ENCODE measurements around the gene KRTAP2-3. TPM values are rescaled to one million over a fixed set of nuclear protein-coding genes. Genes with fewer than 3 reads are reported as not detected.
"Not testable (repeated sequence)": the region's sequence is repeated elsewhere in the genome, so short reads cannot be mapped to it uniquely, and the experiment has no call there.

The KRTAP2-3 gene
- polyA plus RNA-seq, 2 donors: 0.10 TPM; not detected in 1

DNA sequence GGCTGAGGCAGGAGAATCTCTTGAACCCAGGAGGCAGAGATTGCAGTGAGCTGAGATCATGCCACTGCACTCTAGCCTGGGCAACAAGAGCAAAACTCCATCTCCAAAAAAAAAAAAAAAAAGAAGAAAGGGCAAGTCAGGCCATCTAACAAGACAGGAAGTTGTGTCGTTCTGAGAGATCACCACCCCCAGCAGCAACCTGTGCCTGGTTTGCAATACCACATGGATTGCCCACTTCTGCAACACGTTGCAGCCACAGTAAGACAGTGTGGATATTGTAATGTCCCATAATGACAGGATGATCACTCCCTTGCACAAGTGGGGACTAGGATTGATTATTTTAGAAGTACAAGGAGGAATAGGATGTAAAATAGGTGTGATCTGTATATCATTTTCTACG is 9.1 kb upstream of the KRTAP2-3 start:
- H3K36me3 ChIP-seq (ENCODE audit: control insufficient read depth in 2 of 2, insufficient read depth in 2 of 2, low read length in 1 of 2): no peaks in the 10 kb centered on the region
- H3K9me3 ChIP-seq (ENCODE audit: control insufficient read depth in 2 of 2, insufficient read depth in 1 of 2, low read depth in 1 of 2, low read length in 1 of 2): no peaks in the 10 kb centered on the region
- no peak overlapping the region for H3K4me3 ChIP-seq (ENCODE audit: low read depth in 1 of 2, low read length in 2 of 2)
- H3K27ac ChIP-seq (ENCODE audit: low read depth in 2 of 2, low read length in 1 of 2): no peak overlapping the region
- peaks cover 0 to 2% of the 10 kb centered on the region in 2 donors for H3K4me1 ChIP-seq (ENCODE audit: control insufficient read depth in 2 of 2, insufficient read depth in 2 of 2, low read length in 1 of 2)
- WGBS, 2 donors: 82 to 86% methylated on average over 3 of the region's 3 CpGs
- H3K27me3 ChIP-seq (ENCODE audit: control insufficient read depth in 1 of 2, insufficient read depth in 2 of 2, low read length in 2 of 2): no peaks in the 10 kb centered on the region

DNA sequence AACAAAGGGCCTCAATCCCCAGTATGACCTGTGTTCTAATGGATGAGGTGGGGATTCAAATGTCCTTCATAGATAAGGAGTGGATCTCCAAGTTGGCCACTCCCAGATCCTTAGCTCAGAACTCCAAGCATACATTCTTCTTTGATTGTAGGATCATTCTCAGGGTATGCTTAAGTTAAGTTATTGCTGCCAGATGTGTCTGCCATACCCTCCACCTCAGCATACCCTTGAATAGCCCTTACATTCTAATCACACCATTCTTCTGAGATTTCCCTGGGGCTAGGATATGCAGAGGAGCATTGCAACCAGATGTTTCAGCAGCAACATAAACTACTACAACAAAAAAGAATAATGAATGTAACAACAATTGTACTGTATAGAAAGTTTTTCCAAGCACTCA is 7.4 kb upstream of the KRTAP2-3 start:
- Histone ChIP-seq H3K4me1 (ENCODE audit: control insufficient read depth in 2 of 2, insufficient read depth in 2 of 2, low read length in 1 of 2) (peaks cover 0 to 2% of the 10 kb centered on the region in 2 donors), H3K9me3 (ENCODE audit: control insufficient read depth in 2 of 2, insufficient read depth in 1 of 2, low read depth in 1 of 2, low read length in 1 of 2) (no peaks in the 10 kb centered on the region), H3K27me3 (ENCODE audit: control insufficient read depth in 1 of 2, insufficient read depth in 2 of 2, low read length in 2 of 2) (no peaks in the 10 kb centered on the region), H3K27ac (ENCODE audit: low read depth in 2 of 2, low read length in 1 of 2) (no peak overlapping the region), H3K36me3 (ENCODE audit: control insufficient read depth in 2 of 2, insufficient read depth in 2 of 2, low read length in 1 of 2) (no peaks in the 10 kb centered on the region), H3K4me3 (ENCODE audit: low read depth in 1 of 2, low read length in 2 of 2) (no peak overlapping the region)

DNA sequence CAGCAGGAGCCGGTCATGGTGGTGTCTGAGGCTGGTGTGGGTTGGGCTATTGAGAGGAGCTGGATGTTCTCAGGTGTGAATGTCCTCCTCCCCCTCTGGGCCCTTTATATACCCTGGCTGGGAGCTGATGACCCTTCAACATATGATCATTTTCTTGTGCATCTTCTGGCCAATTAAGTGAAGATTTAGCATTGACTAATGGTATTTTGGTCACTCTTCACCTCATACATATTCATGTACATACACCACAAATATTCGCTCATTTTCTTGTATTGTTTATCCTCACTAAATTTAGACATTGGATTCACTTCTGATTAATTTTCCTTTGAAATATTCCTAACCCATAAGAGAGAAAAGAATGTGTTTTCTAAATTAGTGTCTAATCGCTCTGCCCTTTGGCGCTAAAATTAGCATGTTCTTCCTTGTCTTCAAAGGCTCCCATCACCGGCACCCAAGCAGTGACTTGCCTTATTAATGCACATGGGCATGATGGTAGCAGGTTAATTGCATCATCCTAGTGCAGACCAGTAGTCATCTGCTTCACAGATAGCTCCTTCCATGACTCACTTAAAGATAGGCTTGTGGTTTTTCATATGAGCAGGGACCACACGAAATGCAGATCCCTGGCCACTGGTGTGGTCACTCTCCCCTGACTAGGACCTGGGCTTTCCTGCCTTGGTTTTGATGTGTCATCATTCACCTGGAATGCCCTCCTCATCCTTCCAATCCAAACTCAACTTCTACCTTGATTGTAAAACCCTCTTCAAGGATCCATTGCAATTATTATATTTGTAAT is 6.1 kb upstream of the KRTAP2-3 start, which contains the start of gene KRTAP2-4:
Gene KRTAP2-4 (minus strand): TSS at position 51 of the 796 bp plus-strand sequence. CDS start 34 bp downstream, at position 17.
- no peak within 1 kb of the TSS for H3K27ac ChIP-seq (ENCODE audit: low read depth in 2 of 2, low read length in 1 of 2)
- WGBS, 2 donors: 67 to 77% methylated on average over 5 to 6 of the region's 6 CpGs
- no peak within 1 kb of the TSS for H3K4me3 ChIP-seq (ENCODE audit: low read depth in 1 of 2, low read length in 2 of 2)

DNA sequence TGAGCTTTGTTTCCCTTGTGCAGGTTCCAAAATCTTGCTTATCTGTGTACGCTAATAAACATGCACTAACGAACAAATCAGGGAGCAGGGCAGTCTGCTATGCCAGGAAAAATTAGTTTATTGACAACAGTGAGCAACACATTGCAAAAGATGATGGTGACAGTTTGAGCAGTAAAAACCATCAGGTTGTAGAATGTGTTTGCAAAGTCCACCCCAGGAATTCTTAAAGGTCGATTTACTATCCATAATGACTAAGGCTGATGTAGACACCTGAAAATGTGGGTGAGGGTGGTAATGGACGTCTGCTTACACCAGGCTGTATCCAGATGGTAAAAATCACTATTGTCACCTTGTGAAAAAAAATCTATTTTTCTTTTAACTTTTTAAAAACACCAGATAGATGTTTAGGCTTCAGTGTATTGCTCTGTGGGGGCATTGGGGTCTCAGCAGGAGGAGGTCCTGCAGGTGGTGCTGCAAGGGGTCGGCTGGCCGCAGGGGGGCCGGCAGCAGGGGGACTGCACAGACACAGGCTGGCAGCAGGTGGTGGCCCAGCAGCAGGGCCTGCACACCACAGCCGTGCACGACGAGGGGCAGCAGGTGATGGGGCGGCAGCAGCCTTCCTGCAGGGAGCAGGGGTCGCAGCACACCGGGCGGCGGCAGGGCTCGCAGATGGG is 5.2 kb upstream of the KRTAP2-3 start:
- H3K27me3 ChIP-seq (ENCODE audit: control insufficient read depth in 1 of 2, insufficient read depth in 2 of 2, low read length in 2 of 2); H3K4me3 ChIP-seq (ENCODE audit: low read depth in 1 of 2, low read length in 2 of 2); H3K27ac ChIP-seq (ENCODE audit: low read depth in 2 of 2, low read length in 1 of 2); H3K9me3 ChIP-seq (ENCODE audit: control insufficient read depth in 2 of 2, insufficient read depth in 1 of 2, low read depth in 1 of 2, low read length in 1 of 2); H3K36me3 ChIP-seq (ENCODE audit: control insufficient read depth in 2 of 2, insufficient read depth in 2 of 2, low read length in 1 of 2); H3K4me1 ChIP-seq (ENCODE audit: control insufficient read depth in 2 of 2, insufficient read depth in 2 of 2, low read length in 1 of 2): not testable (repeated sequence)
- WGBS, 2 donors: 70% methylated on average over 6 to 7 of the region's 16 CpGs

More for the DNA sequence above, 6.1 kb upstream of the KRTAP2-3 start, which contains the start of gene KRTAP2-4:
- H3K36me3 ChIP-seq (ENCODE audit: control insufficient read depth in 2 of 2, insufficient read depth in 2 of 2, low read length in 1 of 2): no peaks in the 10 kb centered on the region
- no peaks in the 10 kb centered on the region for H3K9me3 ChIP-seq (ENCODE audit: control insufficient read depth in 2 of 2, insufficient read depth in 1 of 2, low read depth in 1 of 2, low read length in 1 of 2)
- no peaks in the 10 kb centered on the region for H3K27me3 ChIP-seq (ENCODE audit: control insufficient read depth in 1 of 2, insufficient read depth in 2 of 2, low read length in 2 of 2)
- H3K4me1 ChIP-seq (ENCODE audit: control insufficient read depth in 2 of 2, insufficient read depth in 2 of 2, low read length in 1 of 2): no peaks in the 10 kb centered on the region

DNA sequence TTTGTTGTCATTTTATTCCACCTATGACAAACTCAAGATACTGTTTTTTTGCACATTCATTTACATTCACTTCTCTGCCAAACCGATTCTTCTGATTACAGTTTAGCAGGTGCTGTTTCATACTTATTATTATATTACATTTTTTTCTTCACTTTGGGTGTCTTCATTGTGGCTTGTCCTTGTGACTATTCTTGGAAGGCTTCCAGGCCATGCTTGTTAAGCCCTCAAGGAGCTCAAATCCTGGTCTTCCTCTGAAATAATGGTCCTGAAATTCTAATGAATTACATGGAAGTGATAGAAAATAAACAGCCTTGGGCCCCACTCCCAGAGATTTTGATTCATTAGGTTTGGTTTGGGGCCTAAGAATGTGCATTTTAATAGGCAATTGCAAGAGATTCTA is 4.4 kb upstream of the KRTAP2-3 start:
- Histone ChIP-seq H3K9me3 (ENCODE audit: control insufficient read depth in 2 of 2, insufficient read depth in 1 of 2, low read depth in 1 of 2, low read length in 1 of 2) (no peaks in the 10 kb centered on the region), H3K27me3 (ENCODE audit: control insufficient read depth in 1 of 2, insufficient read depth in 2 of 2, low read length in 2 of 2) (no peaks in the 10 kb centered on the region), H3K4me3 (ENCODE audit: low read depth in 1 of 2, low read length in 2 of 2) (no peak overlapping the region), H3K4me1 (ENCODE audit: control insufficient read depth in 2 of 2, insufficient read depth in 2 of 2, low read length in 1 of 2) (no peaks in the 10 kb centered on the region), H3K27ac (ENCODE audit: low read depth in 2 of 2, low read length in 1 of 2) (no peak overlapping the region), H3K36me3 (ENCODE audit: control insufficient read depth in 2 of 2, insufficient read depth in 2 of 2, low read length in 1 of 2) (no peaks in the 10 kb centered on the region)
- WGBS, 2 donors: 76 to 88% methylated on average over 1 of the region's 1 CpG

DNA sequence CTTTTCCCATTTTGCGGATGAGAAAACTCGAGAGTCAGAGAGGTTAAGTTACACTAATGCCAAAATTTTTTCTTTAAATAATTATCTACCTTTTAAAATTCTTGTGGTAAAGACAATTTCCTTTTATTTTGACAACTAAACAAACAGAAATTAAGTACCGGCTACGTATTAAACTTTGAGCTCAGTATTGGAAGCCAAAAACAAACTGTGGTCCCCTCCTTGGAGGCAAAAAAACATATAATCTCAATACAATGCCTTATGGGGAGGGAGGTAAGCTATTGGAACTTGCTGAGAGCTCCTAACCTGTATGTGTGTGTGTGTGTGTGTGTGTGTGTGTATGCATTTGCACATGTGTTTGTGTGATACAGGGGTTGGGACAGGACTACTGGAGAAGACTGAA is 3.5 kb upstream of the KRTAP2-3 start:
- Histone ChIP-seq H3K36me3 (ENCODE audit: control insufficient read depth in 2 of 2, insufficient read depth in 2 of 2, low read length in 1 of 2) (no peaks in the 10 kb centered on the region), H3K27ac (ENCODE audit: low read depth in 2 of 2, low read length in 1 of 2) (no peak overlapping the region), H3K9me3 (ENCODE audit: control insufficient read depth in 2 of 2, insufficient read depth in 1 of 2, low read depth in 1 of 2, low read length in 1 of 2) (no peaks in the 10 kb centered on the region), H3K4me1 (ENCODE audit: control insufficient read depth in 2 of 2, insufficient read depth in 2 of 2, low read length in 1 of 2) (no peaks in the 10 kb centered on the region), H3K27me3 (ENCODE audit: control insufficient read depth in 1 of 2, insufficient read depth in 2 of 2, low read length in 2 of 2) (no peaks in the 10 kb centered on the region), H3K4me3 (ENCODE audit: low read depth in 1 of 2, low read length in 2 of 2) (no peak overlapping the region)
- WGBS, 2 donors: 75 to 76% methylated on average over 4 of the region's 4 CpGs

DNA sequence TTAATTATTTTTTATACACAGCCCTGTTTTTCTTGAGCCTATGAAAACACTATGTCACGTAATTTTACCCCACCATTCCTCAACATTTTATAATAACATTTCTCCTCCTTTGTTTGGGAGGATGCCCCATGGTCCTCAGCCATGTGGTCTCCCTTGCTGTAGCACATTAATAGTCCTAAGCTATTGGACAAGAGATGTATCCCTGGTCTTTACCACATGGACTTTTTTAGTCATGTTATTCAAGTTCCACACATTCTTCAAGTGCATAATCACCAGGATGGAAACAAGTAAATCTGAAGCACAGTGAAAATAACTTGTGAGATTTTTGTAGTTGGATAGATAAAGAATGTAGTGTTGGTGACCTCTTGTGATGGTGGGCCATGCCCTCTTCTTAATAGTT is 2.0 kb upstream of the KRTAP2-3 start:
- WGBS, 2 donors: 63 to 70% methylated on average over 1 of the region's 1 CpG

DNA sequence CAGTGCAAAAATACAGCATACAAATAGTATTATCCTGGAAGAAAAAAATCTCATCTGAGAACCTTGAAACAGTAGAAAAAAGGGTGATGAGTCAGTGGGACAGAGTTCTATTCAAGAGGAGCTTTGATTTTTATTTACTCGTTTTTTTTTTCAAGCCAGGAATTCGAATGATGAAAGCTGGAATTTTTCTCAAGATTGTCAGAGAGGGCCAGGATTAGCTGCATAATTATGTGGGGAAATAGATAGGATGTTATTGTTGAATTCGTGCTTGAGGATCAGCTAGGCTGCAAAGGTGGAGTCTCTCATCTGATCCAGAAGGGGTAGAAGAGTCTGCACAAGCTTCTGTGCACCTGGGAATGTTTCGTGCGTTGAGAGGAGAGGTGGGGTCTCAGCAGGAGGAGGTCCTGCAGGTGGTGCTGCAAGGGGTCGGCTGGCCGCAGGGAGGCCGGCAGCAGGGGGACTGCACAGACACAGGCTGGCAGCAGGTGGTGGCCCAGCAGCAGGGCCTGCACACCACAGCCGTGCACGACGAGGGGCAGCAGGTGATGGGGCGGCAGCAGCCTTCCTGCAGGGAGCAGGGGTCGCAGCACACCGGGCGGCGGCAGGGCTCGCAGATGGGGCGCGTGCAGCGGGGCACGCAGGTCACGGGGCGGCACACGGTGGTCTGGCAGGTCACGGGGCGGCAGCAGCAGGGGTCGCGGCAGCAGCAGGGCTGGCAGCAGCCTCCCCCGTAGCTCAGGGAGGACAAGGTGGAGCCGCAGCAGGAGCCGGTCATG is 450 bp downstream of the KRTAP2-3 start:
- not testable (repeated sequence) for H3K4me3 ChIP-seq (ENCODE audit: low read depth in 1 of 2, low read length in 2 of 2); H3K4me1 ChIP-seq (ENCODE audit: control insufficient read depth in 2 of 2, insufficient read depth in 2 of 2, low read length in 1 of 2); H3K9me3 ChIP-seq (ENCODE audit: control insufficient read depth in 2 of 2, insufficient read depth in 1 of 2, low read depth in 1 of 2, low read length in 1 of 2); H3K27me3 ChIP-seq (ENCODE audit: control insufficient read depth in 1 of 2, insufficient read depth in 2 of 2, low read length in 2 of 2); H3K36me3 ChIP-seq (ENCODE audit: control insufficient read depth in 2 of 2, insufficient read depth in 2 of 2, low read length in 1 of 2); H3K27ac ChIP-seq (ENCODE audit: low read depth in 2 of 2, low read length in 1 of 2)
- WGBS, 2 donors: 47 to 50% methylated on average over 11 to 13 of the region's 31 CpGs

More for the DNA sequence above, 2.0 kb upstream of the KRTAP2-3 start:
- Histone ChIP-seq H3K4me1 (ENCODE audit: control insufficient read depth in 2 of 2, insufficient read depth in 2 of 2, low read length in 1 of 2) (no peaks in the 10 kb centered on the region), H3K27ac (ENCODE audit: low read depth in 2 of 2, low read length in 1 of 2) (no peak overlapping the region), H3K4me3 (ENCODE audit: low read depth in 1 of 2, low read length in 2 of 2) (no peak overlapping the region), H3K27me3 (ENCODE audit: control insufficient read depth in 1 of 2, insufficient read depth in 2 of 2, low read length in 2 of 2) (no peaks in the 10 kb centered on the region), H3K36me3 (ENCODE audit: control insufficient read depth in 2 of 2, insufficient read depth in 2 of 2, low read length in 1 of 2) (no peaks in the 10 kb centered on the region), H3K9me3 (ENCODE audit: control insufficient read depth in 2 of 2, insufficient read depth in 1 of 2, low read depth in 1 of 2, low read length in 1 of 2) (no peaks in the 10 kb centered on the region)

DNA sequence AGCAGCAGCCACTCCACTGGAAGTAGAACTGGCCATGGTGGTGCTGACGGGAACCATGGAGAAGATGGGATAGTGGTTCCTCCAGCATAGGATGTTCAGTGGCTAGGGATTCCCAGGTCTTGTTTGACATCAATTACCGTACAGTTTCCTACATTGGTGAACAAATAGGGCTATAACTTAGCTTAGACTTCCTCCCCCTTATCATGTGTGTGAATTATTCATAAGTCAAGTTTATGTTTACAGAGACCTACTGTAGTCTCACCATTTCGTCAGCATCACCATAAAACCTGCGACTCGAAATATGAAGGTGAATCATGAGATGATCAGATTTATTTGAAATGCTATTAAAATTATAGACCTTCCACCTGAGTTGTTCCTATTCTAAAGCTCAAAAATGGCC is 1.2 kb downstream of the KRTAP2-3 start:
- H3K9me3 ChIP-seq (ENCODE audit: control insufficient read depth in 2 of 2, insufficient read depth in 1 of 2, low read depth in 1 of 2, low read length in 1 of 2): no peaks in the 10 kb centered on the region
- H3K4me3 ChIP-seq (ENCODE audit: low read depth in 1 of 2, low read length in 2 of 2): no peak overlapping the region
- 87 to 93% methylated on average over 5 of the region's 5 CpGs for WGBS, 2 donors
- no peak overlapping the region for H3K27ac ChIP-seq (ENCODE audit: low read depth in 2 of 2, low read length in 1 of 2)
- no peaks in the 10 kb centered on the region for H3K36me3 ChIP-seq (ENCODE audit: control insufficient read depth in 2 of 2, insufficient read depth in 2 of 2, low read length in 1 of 2)
- no peaks in the 10 kb centered on the region for H3K27me3 ChIP-seq (ENCODE audit: control insufficient read depth in 1 of 2, insufficient read depth in 2 of 2, low read length in 2 of 2)
- no peaks in the 10 kb centered on the region for H3K4me1 ChIP-seq (ENCODE audit: control insufficient read depth in 2 of 2, insufficient read depth in 2 of 2, low read length in 1 of 2)
